Upper lobe of left lung (tissue), 4 donors: Measurements from ENCODE around the gene PFDN1.
A peak's percentile ranks its signal among the peaks of the same experiment; 100 is the strongest.

Source experiments
- CTCF ChIP-seq, 6 experiments: fragments of 450-650 bp in 4 of 6; fragments of 200-600 bp in 2 of 6; sonication (generic) in 2 of 6; IDR thresholded peaks; one replicate each; pipeline ENCODE4 v1.5.1; 2016 to 2019; ENCODE audit warnings: antibody characterized with exemption in 6 of 6
- EP300 ChIP-seq, 4 donors: sonication (generic); formaldehyde crosslinking; IDR thresholded peaks; one replicate each; pipeline ENCODE4 v1.5.1; 2017; ENCODE audit warnings: antibody characterized with exemption in 4 of 4, control low read depth in 2 of 4
- POLR2A ChIP-seq, 4 donors: fragments of 450-650 bp; IDR thresholded peaks; one replicate each; pipeline ENCODE4 v1.5.1; 2016 to 2017; ENCODE audit warnings: antibody characterized with exemption in 4 of 4, mild to moderate bottlenecking in 2 of 4
- POLR2AphosphoS5 ChIP-seq, 2 donors: sonication (generic); formaldehyde crosslinking; IDR thresholded peaks; one replicate each; pipeline ENCODE4 v1.5.1; 2017; ENCODE audit warnings: antibody characterized with exemption in 2 of 2

GRCh38 chr5:140244525-140245025, 58.3 kb downstream of the PFDN1 start:
- TF ChIP-seq CTCF (IDR thresholded peaks at IDR 0.05) (peak; percentile 84 to 96 (median 92)), POLR2A (IDR thresholded peaks at IDR 0.05) (no peak), EP300 (IDR thresholded peaks at IDR 0.05) (no peak), POLR2AphosphoS5 (IDR thresholded peaks at IDR 0.05) (peak; percentile 26 to 58)
